Kidney epithelial cell (primary cell): ENCODE data around the gene CETP. TPM values are rescaled to one million over a fixed set of nuclear protein-coding genes. Genes with fewer than 3 reads are reported as not detected.

Source experiments
- DNase-seq: peaks from one replicate; pipeline ENCODE4 v3.0.0-alpha.2; 2010; ENCODE audit warnings: low read depth
- H3K27me3 ChIP-seq: 2 replicates; pipeline ENCODE4 v1.6.0; 2011; ENCODE audit warnings: low read length; ENCODE audit not compliant: control insufficient read depth, insufficient read depth
- H3K36me3 ChIP-seq: 2 replicates; pipeline ENCODE4 v1.5.1; 2011; ENCODE audit warnings: low read length; ENCODE audit not compliant: control insufficient read depth, insufficient read depth
- H3K4me3 ChIP-seq: 2 replicates; pipeline ENCODE4 v1.5.1; 2011; ENCODE audit warnings: low read depth, mild to moderate bottlenecking, control low read depth, low read length
- CTCF ChIP-seq: IDR thresholded peaks from 2 replicates; pipeline ENCODE4 v1.5.1; 2011; ENCODE audit warnings: mild to moderate bottlenecking, moderate library complexity, low read length, control low read depth, inconsistent platforms; ENCODE audit not compliant: insufficient read depth, poor library complexity, severe bottlenecking
- total RNA-seq: library from RNA; depleted of rRNA; stranded (reverse); fragments of >200 nt; gene quantifications from 2 replicates; pipeline ENCODE4 v1.2.3, GENCODE V29; 2015

CETP gene
- total RNA-seq, 1 donor from 2014 or later: not detected

- TF ChIP-seq CTCF: no peak
- DNase-seq: no peak
- H3K4me3 ChIP-seq: no peak overlapping the region
- no peaks in the 10 kb centered on the region for H3K27me3 ChIP-seq
- no peaks in the 10 kb centered on the region for H3K36me3 ChIP-seq
Measured at GRCh38 chr16:56974549-56975300, 13.0 kb downstream of the CETP start.

- no peak for DNase-seq
- TF ChIP-seq CTCF: no peak
- Histone ChIP-seq H3K27me3 (no peaks in the 10 kb centered on the region), H3K4me3 (no peak overlapping the region), H3K36me3 (no peaks in the 10 kb centered on the region)
Measured at GRCh38 chr16:56975714-56976113, 14.0 kb downstream of the CETP start.

GRCh38 chr16:56977216-56977615, 15.5 kb downstream of the CETP start:
- no peak for DNase-seq
- Histone ChIP-seq H3K4me3 (no peak overlapping the region), H3K27me3 (no peaks in the 10 kb centered on the region), H3K36me3 (no peaks in the 10 kb centered on the region)
- TF ChIP-seq CTCF: no peak

GRCh38 chr16:56977823-56978430, 16.2 kb downstream of the CETP start:
- DNase-seq: no peak
- no peaks in the 10 kb centered on the region for H3K36me3 ChIP-seq
- TF ChIP-seq CTCF: no peak
- H3K27me3 ChIP-seq: no peaks in the 10 kb centered on the region
- no peak overlapping the region for H3K4me3 ChIP-seq

- Histone ChIP-seq H3K4me3 (no peak overlapping the region), H3K36me3 (no peaks in the 10 kb centered on the region), H3K27me3 (no peaks in the 10 kb centered on the region)
- no peak for DNase-seq
- TF ChIP-seq CTCF: no peak
Measured at GRCh38 chr16:56980201-56980535, 18.4 kb downstream of the CETP start.
